Calu3 (cell line): Measurements from ENCODE around the gene CD79A. TPM values are rescaled to one million over a fixed set of nuclear protein-coding genes. Genes with fewer than 3 reads are reported as not detected.

Source experiments
- BruUV-seq: library from RNA; stranded (reverse); fragments of 400-500 nt; replicated peaks from 2 replicates; lab custom pipeline; 2021; lab: Mats Ljungman, UMichigan
- CTCF ChIA-PET: fragments of 300-600 bp; sonication (Branson Sonifier 250); formaldehyde crosslinking; loops from one replicate; lab custom pipeline; 2022; ENCODE audit warnings: antibody characterized with exemption; lab: Charles Lee
- DNase-seq: peaks from one replicate; pipeline ENCODE4 v3.0.0; 2022
- H3K27ac Mint-ChIP-seq: one replicate; pipeline ENCODE4 v1.8.0; 2022; ENCODE audit warnings: mixed read lengths; ENCODE audit not compliant: unreplicated experiment
- H3K27me3 Mint-ChIP-seq: one replicate; pipeline ENCODE4 v1.8.0; 2022; ENCODE audit warnings: mixed read lengths; ENCODE audit not compliant: unreplicated experiment
- H3K36me3 Mint-ChIP-seq: one replicate; pipeline ENCODE4 v1.8.0; 2022; ENCODE audit warnings: mild to moderate bottlenecking, moderate library complexity, mixed read lengths; ENCODE audit not compliant: insufficient read depth, unreplicated experiment
- H3K4me1 Mint-ChIP-seq: one replicate; pipeline ENCODE4 v1.8.0; 2022; ENCODE audit warnings: mild to moderate bottlenecking, low read depth, mixed read lengths; ENCODE audit not compliant: unreplicated experiment
- H3K4me3 Mint-ChIP-seq: one replicate; pipeline ENCODE4 v1.8.0; 2022; ENCODE audit warnings: mild to moderate bottlenecking, low read depth, moderate library complexity, mixed read lengths; ENCODE audit not compliant: unreplicated experiment
- H3K9me3 Mint-ChIP-seq: one replicate; pipeline ENCODE4 v1.8.0; 2022; ENCODE audit warnings: low read depth, mixed read lengths; ENCODE audit not compliant: unreplicated experiment
- CTCF ChIP-seq: fragments of 200-600 bp; IDR thresholded peaks from one replicate; pipeline ENCODE4 v1.8.0; 2022; ENCODE audit warnings: antibody characterized with exemption; ENCODE audit not compliant: unreplicated experiment
- intact Hi-C: fragments of 100-400 bp; cut with micrococcal nuclease; formaldehyde crosslinking; loops from one replicate; pipeline ENCODE4 v1.10.0; 2022; ENCODE audit not compliant: unreplicated experiment
- total RNA-seq: library from RNA; stranded (reverse); gene quantifications from 2 replicates; pipeline ENCODE4 v1.2.3, GENCODE V29; 2022

The CD79A gene
- total RNA-seq, 1 experiment from 2014 or later = 0.45 TPM

DNA sequence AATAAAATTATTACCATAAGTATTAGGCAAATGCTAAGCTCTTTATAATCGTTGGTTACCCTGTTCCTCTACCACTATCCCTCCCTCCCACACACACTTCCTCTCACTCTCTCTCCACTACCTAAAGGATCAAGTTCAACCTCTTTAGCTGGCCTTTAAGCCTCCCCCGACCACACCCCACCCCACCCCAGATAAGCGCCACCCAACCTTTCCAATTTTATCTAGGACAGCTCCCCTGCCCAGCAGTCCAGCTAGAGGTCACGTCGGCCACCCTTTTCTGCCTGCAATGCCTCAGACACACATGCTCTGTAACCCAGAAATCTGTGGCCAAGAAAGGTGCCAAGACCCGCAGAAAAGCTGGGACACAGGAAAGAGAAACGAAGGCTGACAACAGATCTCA is 33.7 kb upstream of the CD79A start:
- no peaks in the 10 kb centered on the region for H3K36me3 Mint-ChIP-seq
- no peak for TF ChIP-seq CTCF
- CTCF ChIA-PET = interaction anchor here (0.6 to 0.7 kb wide), 2 partner anchors 558 to 1581 kb away, joined by 6 to 13 read pairs; no protein-coding TSS in a partner anchor
- H3K4me3 Mint-ChIP-seq = no peak overlapping the region
- H3K9me3 Mint-ChIP-seq = peaks cover 4% of the 10 kb centered on the region
- DNase-seq = no peak
- H3K4me1 Mint-ChIP-seq = peaks cover 6% of the 10 kb centered on the region
- intact Hi-C loops = no loop called here
- no TSS peak for BruUV-seq
- H3K27me3 Mint-ChIP-seq = peaks cover 73% of the 10 kb centered on the region
- no peak overlapping the region for H3K27ac Mint-ChIP-seq

GRCh38 chr19:41844601-41845000 is 32.5 kb upstream of the CD79A start, which contains the start of gene LYPD4:
LYPD4 (minus strand) TSS chr19:41844683; CDS start chr19:41839285, 5,398 bp downstream.
- peaks cover 6% of the 10 kb centered on the region for H3K4me1 Mint-ChIP-seq
- H3K36me3 Mint-ChIP-seq = no peaks in the 10 kb centered on the region
- H3K4me3 Mint-ChIP-seq = no peak within 1 kb of the TSS
- CTCF ChIA-PET = no interaction called here
- H3K9me3 Mint-ChIP-seq = peaks cover 4% of the 10 kb centered on the region
- H3K27ac Mint-ChIP-seq = no peak within 1 kb of the TSS
- H3K27me3 Mint-ChIP-seq = peaks cover 73% of the 10 kb centered on the region
- intact Hi-C loops = no loop called here
- DNase-seq = no peak
- BruUV-seq = no TSS peak
- TF ChIP-seq CTCF = no peak

DNA sequence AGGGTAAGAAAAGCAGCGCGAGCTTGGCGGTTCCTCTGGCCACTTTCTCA is 32.3 kb upstream of the CD79A start, which contains the start of gene DMRTC2:
Gene DMRTC2 (plus strand): TSS at position 42 of the 50 bp plus-strand sequence. CDS start 2,387 bp downstream, outside the sequence.
- no peak within 1 kb of the TSS for H3K4me3 Mint-ChIP-seq
- peaks cover 6% of the 10 kb centered on the region for H3K4me1 Mint-ChIP-seq
- DNase-seq = no peak
- no peaks in the 10 kb centered on the region for H3K36me3 Mint-ChIP-seq
- no TSS peak for BruUV-seq
- peaks cover 4% of the 10 kb centered on the region for H3K9me3 Mint-ChIP-seq
- CTCF ChIA-PET = no interaction called here
- TF ChIP-seq CTCF = no peak
- intact Hi-C loops = no loop called here
- H3K27me3 Mint-ChIP-seq = peaks cover 73% of the 10 kb centered on the region
- H3K27ac Mint-ChIP-seq = no peak within 1 kb of the TSS

DNA sequence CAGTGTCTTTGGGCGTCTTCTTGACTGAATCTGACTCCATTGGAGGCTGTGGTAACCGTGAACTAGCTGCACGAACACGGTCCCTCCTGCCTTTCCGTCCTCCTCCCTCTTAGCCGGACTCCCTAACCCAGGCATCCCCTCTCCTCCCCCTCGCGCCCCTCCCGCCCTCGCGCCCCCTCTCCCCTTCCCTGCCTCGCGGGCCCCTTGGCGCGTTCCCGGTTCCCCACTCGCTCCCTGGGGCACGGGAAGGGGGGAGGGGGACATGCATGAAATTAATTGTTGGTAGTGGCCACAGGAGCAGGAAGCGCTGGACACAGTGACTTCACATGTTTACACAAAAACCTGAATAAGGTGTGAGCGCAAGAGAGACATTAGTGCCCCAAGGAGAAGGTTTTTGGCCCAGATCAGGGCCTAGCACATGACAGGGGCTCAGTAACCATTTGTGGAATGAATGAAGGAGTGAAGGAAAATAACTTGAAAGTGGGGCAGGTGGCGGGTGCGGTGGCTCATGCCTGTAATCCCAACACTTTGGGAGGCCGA is 32.0 kb upstream of the CD79A start:
- no peak for TF ChIP-seq CTCF
- Mint-ChIP-seq H3K9me3 (peaks cover 4% of the 10 kb centered on the region), H3K4me1 (peaks cover 6% of the 10 kb centered on the region), H3K4me3 (no peak overlapping the region), H3K27me3 (peaks cover 73% of the 10 kb centered on the region), H3K27ac (no peak overlapping the region), H3K36me3 (no peaks in the 10 kb centered on the region)
- no peak for DNase-seq
- BruUV-seq = no TSS peak
- CTCF ChIA-PET = no interaction called here
- intact Hi-C loops = no loop called here
